GM21381 (cell line): Measurements from ENCODE around the gene PIP4K2C.
"Not testable (repeated sequence)": the region's sequence is repeated elsewhere in the genome, so short reads cannot be mapped to it uniquely, and the experiment has no call there.

Source experiments
- ATAC-seq: cut with Tn5 transposase; IDR thresholded peaks from one replicate; pipeline ENCODE4 v1.9.1; 2021; ENCODE audit warnings: mild to moderate bottlenecking, moderate library complexity; ENCODE audit not compliant: unreplicated experiment

Gene PIP4K2C

GRCh38 chr12:57632958-57633840, 42.2 kb downstream of the PIP4K2C start, which contains the start of gene B4GALNT1:
TSS of gene B4GALNT1 (minus strand) at chr12:57633201. CDS start at chr12:57632132, 1,069 bp downstream.
- ATAC-seq = peak; percentile 77

GRCh38 chr12:57636731-57637130, 45.7 kb downstream of the PIP4K2C start:
- not testable (repeated sequence) for ATAC-seq

GRCh38 chr12:57637364-57637763, 46.4 kb downstream of the PIP4K2C start:
- ATAC-seq = no peak

- ATAC-seq = no peak
Observed at GRCh38 chr12:57638096-57638495, 47.1 kb downstream of the PIP4K2C start.

GRCh38 chr12:57640175-57641042, 49.4 kb downstream of the PIP4K2C start:
- no peak for ATAC-seq

GRCh38 chr12:57641699-57642442, 50.9 kb downstream of the PIP4K2C start:
- ATAC-seq = no peak

GRCh38 chr12:57645990-57646658, 55.1 kb downstream of the PIP4K2C start:
- ATAC-seq = not testable (repeated sequence)

GRCh38 chr12:57646659-57647049, 55.7 kb downstream of the PIP4K2C start:
- not testable (repeated sequence) for ATAC-seq
